ENCODE measurements around the gene ACBD3. TPM values are rescaled to one million over a fixed set of nuclear protein-coding genes. Genes with fewer than 3 reads are reported as not detected.
"Not testable (repeated sequence)": the region's sequence is repeated elsewhere in the genome, so short reads cannot be mapped to it uniquely, and the experiment has no call there.

Gene ACBD3
- total RNA-seq, 1 experiment from 2014 or later = 41.7 TPM

GRCh38 chr1:226203240-226203639 is 16.7 kb upstream of the ACBD3 start:
- Histone ChIP-seq H3K27me3 (replicated peaks; ENCODE audit: control insufficient read depth, insufficient read depth, low read length) (no peaks in the 10 kb centered on the region), H3K9me3 (no peaks in the 10 kb centered on the region), H3K4me3 (ENCODE audit: low read depth, low read length) (no peak overlapping the region), H3K36me3 (ENCODE audit: control insufficient read depth, insufficient read depth, low read length) (no peaks in the 10 kb centered on the region), H3K4me1 (no peaks in the 10 kb centered on the region)
- H3K9me3 Mint-ChIP-seq (ENCODE audit: unreplicated experiment) = no peaks in the 10 kb centered on the region
- BruUV-seq (replicated peaks) = no TSS peak
- no peak for DNase-seq
- H3K36me3 Mint-ChIP-seq (ENCODE audit: insufficient read depth, unreplicated experiment) = no peaks in the 10 kb centered on the region
- ChIA-PET CTCF (interaction anchor here (4.2 kb wide), 1 partner anchor 78 kb away, joined by 26 read pairs; no protein-coding TSS in a partner anchor), POLR2A (no interaction called here)
- H3K4me3 Mint-ChIP-seq (ENCODE audit: unreplicated experiment) = no peak overlapping the region
- H3K27me3 Mint-ChIP-seq (ENCODE audit: insufficient read depth, unreplicated experiment) = no peaks in the 10 kb centered on the region
- TF ChIP-seq CTCF (IDR thresholded peaks at IDR 0.05; ENCODE audit: insufficient read depth in 1 of 2, low read depth in 1 of 2, low read length in 1 of 2, severe bottlenecking in 1 of 2, unreplicated experiment in 1 of 2) = no peak
- intact Hi-C loops (cut with micrococcal nuclease; ENCODE audit: unreplicated experiment) = no loop called here
- H3K4me1 Mint-ChIP-seq (ENCODE audit: low read depth, unreplicated experiment) = no peaks in the 10 kb centered on the region
- H3K27ac Mint-ChIP-seq (ENCODE audit: unreplicated experiment) = no peak overlapping the region

GRCh38 chr1:226202666-226203065 is 16.1 kb upstream of the ACBD3 start:
- CTCF ChIA-PET = interaction anchor here (0.6 to 4.2 kb wide), 3 partner anchors 36 to 130 kb away, joined by 3 to 26 read pairs (median 3); no protein-coding TSS in a partner anchor
- H3K4me1 Mint-ChIP-seq (ENCODE audit: low read depth, unreplicated experiment); H3K27ac Mint-ChIP-seq (ENCODE audit: unreplicated experiment); POLR2A ChIA-PET; H3K36me3 Mint-ChIP-seq (ENCODE audit: insufficient read depth, unreplicated experiment); H3K27me3 Mint-ChIP-seq (ENCODE audit: insufficient read depth, unreplicated experiment); H3K27me3 ChIP-seq (replicated peaks; ENCODE audit: control insufficient read depth, insufficient read depth, low read length); H3K9me3 Mint-ChIP-seq (ENCODE audit: unreplicated experiment); H3K4me1 ChIP-seq; H3K4me3 ChIP-seq (ENCODE audit: low read depth, low read length); H3K4me3 Mint-ChIP-seq (ENCODE audit: unreplicated experiment); intact Hi-C loops (cut with micrococcal nuclease; ENCODE audit: unreplicated experiment); DNase-seq; H3K9me3 ChIP-seq; H3K36me3 ChIP-seq (ENCODE audit: control insufficient read depth, insufficient read depth, low read length); BruUV-seq (replicated peaks): not testable (repeated sequence)

GRCh38 chr1:226202246-226202645 is 15.7 kb upstream of the ACBD3 start:
- H3K36me3 Mint-ChIP-seq (ENCODE audit: insufficient read depth, unreplicated experiment) = no peaks in the 10 kb centered on the region
- H3K27me3 Mint-ChIP-seq (ENCODE audit: insufficient read depth, unreplicated experiment) = no peaks in the 10 kb centered on the region
- POLR2A ChIA-PET = no interaction called here
- TF ChIP-seq CTCF (IDR thresholded peaks at IDR 0.05; ENCODE audit: insufficient read depth in 1 of 2, low read depth in 1 of 2, low read length in 1 of 2, severe bottlenecking in 1 of 2, unreplicated experiment in 1 of 2) = no peak
- CTCF ChIA-PET = interaction anchor here (0.6 to 4.2 kb wide), 4 partner anchors 37 to 131 kb away, joined by 3 to 26 read pairs (median 4); partner anchors contain the start of gene LIN9
- H3K4me3 Mint-ChIP-seq (ENCODE audit: unreplicated experiment) = no peak overlapping the region
- intact Hi-C loops (cut with micrococcal nuclease; ENCODE audit: unreplicated experiment) = no loop called here
- no peak for DNase-seq
- no peaks in the 10 kb centered on the region for H3K4me1 Mint-ChIP-seq (ENCODE audit: low read depth, unreplicated experiment)
- Histone ChIP-seq H3K9me3 (no peaks in the 10 kb centered on the region), H3K4me3 (ENCODE audit: low read depth, low read length) (no peak overlapping the region), H3K27me3 (replicated peaks; ENCODE audit: control insufficient read depth, insufficient read depth, low read length) (no peaks in the 10 kb centered on the region), H3K4me1 (no peaks in the 10 kb centered on the region), H3K36me3 (ENCODE audit: control insufficient read depth, insufficient read depth, low read length) (no peaks in the 10 kb centered on the region)
- no TSS peak for BruUV-seq (replicated peaks)
- no peaks in the 10 kb centered on the region for H3K9me3 Mint-ChIP-seq (ENCODE audit: unreplicated experiment)
- no peak overlapping the region for H3K27ac Mint-ChIP-seq (ENCODE audit: unreplicated experiment)

All from Caco-2 (cell line).